Spinal cord (tissue), 10 donors: ENCODE measurements around the gene STK4. TPM values are rescaled to one million over a fixed set of nuclear protein-coding genes. Genes with fewer than 3 reads are reported as not detected.
"Not testable (repeated sequence)": the region's sequence is repeated elsewhere in the genome, so short reads cannot be mapped to it uniquely, and the experiment has no call there.

Source experiments
- DNase-seq, 6 donors: peaks; one replicate each; pipeline versions ENCODE4 v3.0.0 to v3.0.0-alpha.2; 2013 to 2015; ENCODE audit warnings: low spot score in 6 of 6, low read depth in 4 of 6
- H3K27ac ChIP-seq: one replicate; pipeline ENCODE4 v1.5.1; 2013; ENCODE audit warnings: low read depth, low read length, control low read depth
- H3K27me3 ChIP-seq: one replicate; pipeline ENCODE4 v1.6.1; 2013; ENCODE audit warnings: low read length; ENCODE audit not compliant: control insufficient read depth, insufficient read depth
- H3K36me3 ChIP-seq: one replicate; pipeline ENCODE4 v1.6.1; 2013; ENCODE audit warnings: low read length; ENCODE audit not compliant: control insufficient read depth, insufficient read depth
- H3K4me1 ChIP-seq: one replicate; pipeline ENCODE4 v1.6.1; 2013; ENCODE audit warnings: low read length; ENCODE audit not compliant: control insufficient read depth, insufficient read depth
- H3K4me3 ChIP-seq: one replicate; pipeline ENCODE4 v1.5.1; 2013; ENCODE audit warnings: low read depth, low read length, control low read depth
- H3K9me3 ChIP-seq: one replicate; pipeline ENCODE4 v1.6.1; 2013; ENCODE audit warnings: low read length; ENCODE audit not compliant: control insufficient read depth, insufficient read depth
- WGBS: methylation state at CpG from one replicate; pipeline ENCODE4 v1.1.5; 2013; ENCODE audit warnings: missing lambda C conversion rate; ENCODE audit not compliant: insufficient coverage; 5-methylcytosine and 5-hydroxymethylcytosine counted together
- polyA plus RNA-seq, 2 donors: library from polyadenylated mRNA; unstranded; fragments of 120-200 nt; gene quantifications; one replicate each; pipeline ENCODE4 v1.2.1, GENCODE V29; 2013; ENCODE audit not compliant: insufficient read length in 2 of 2
- total RNA-seq, 2 donors: library from RNA; depleted of rRNA in 1 of 2; stranded (reverse); fragments of 120-200 nt in 1 of 2; fragments of >200 nt in 1 of 2; gene quantifications; one replicate each; pipeline versions ENCODE4 v1.2.3 to v1.2.4, GENCODE V29; 2013 to 2014
- donor health status: healthy.

STK4 gene
- total and polyA plus RNA-seq, 4 donors = 13.5 to 36.5 (median 18.0) TPM

DNA sequence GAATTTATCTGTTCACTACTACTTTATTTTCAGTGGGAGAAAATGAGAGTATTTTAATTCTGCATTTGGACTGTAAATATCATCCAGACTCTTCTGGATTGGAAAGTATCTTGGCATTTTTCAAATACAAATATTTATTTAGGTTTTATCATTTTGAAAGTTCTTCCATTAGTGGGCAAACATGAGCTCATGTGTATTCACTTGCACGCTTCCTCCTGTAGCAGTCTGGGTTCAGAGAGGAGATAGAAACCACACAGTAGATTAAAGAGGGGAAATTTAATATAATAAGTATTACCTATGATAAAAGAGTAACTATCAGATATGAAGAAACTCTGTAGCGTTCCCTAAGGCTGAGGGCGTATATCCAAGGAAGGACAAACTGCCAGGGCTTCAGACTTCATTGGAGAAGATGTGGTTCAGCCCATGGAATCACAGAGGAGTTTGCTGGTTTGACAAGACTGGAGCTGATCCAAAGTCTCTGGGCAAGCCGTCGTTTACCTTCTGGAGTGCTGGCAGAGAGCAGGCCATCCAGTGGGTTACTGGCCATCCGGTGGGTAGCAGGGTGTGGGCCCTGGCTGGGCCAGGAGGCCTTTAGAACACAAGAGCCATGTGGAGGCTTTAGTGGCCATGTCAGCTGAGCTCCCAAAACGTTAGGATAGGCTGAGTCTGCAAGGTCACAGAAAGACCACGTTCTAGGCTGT lies 90.3 kb downstream of the STK4 start:
- Histone ChIP-seq H3K4me3 (no peak overlapping the region), H3K4me1 (peaks cover 8% of the 10 kb centered on the region), H3K36me3 (no peaks in the 10 kb centered on the region), H3K27ac (no peak overlapping the region), H3K27me3 (no peaks in the 10 kb centered on the region), H3K9me3 (no peaks in the 10 kb centered on the region)
- WGBS = 75% methylated on average over 7 of the region's 8 CpGs
- DNase-seq = no peak

DNA sequence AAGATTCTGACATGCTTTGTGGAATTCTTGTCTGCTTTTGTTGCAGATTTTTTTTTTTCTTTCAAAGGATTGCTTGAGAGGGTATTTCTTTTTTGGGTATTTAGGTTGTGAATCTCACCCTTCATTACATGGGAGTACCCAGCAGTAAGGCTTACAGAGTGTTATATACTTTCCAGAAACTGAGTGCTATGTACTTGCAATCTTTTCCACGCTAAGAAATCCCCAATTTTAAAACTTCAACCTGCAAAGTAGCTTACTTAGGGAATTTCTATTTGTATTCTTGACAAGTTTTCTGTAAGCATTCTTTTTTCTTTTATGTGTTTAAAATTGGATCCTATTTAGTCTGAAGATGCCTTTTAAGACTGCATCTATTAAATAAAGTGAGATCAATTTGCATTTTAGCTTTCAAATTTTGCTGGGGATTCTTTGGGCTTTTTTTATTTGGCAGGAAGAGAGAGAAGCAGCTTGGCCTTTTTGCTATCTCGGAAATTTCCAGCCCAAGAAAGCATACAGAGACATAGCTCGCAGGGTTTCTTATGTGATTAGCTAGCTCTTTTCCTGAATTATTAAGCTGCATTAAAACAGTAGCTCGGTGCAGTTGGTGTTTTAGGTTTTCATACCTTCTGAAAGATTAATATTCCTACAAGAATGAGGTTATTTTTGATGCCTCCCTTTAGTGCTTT lies 92.0 kb downstream of the STK4 start:
- no peak overlapping the region for H3K27ac ChIP-seq
- H3K9me3 ChIP-seq = no peaks in the 10 kb centered on the region
- no peak overlapping the region for H3K4me3 ChIP-seq
- no peaks in the 10 kb centered on the region for H3K27me3 ChIP-seq
- peak in 1 of 6 donors; percentile 41 for DNase-seq
- H3K36me3 ChIP-seq = no peaks in the 10 kb centered on the region
- peaks cover 4% of the 10 kb centered on the region for H3K4me1 ChIP-seq
- WGBS = 100% methylated on average over 1 of the region's 4 CpGs

DNA sequence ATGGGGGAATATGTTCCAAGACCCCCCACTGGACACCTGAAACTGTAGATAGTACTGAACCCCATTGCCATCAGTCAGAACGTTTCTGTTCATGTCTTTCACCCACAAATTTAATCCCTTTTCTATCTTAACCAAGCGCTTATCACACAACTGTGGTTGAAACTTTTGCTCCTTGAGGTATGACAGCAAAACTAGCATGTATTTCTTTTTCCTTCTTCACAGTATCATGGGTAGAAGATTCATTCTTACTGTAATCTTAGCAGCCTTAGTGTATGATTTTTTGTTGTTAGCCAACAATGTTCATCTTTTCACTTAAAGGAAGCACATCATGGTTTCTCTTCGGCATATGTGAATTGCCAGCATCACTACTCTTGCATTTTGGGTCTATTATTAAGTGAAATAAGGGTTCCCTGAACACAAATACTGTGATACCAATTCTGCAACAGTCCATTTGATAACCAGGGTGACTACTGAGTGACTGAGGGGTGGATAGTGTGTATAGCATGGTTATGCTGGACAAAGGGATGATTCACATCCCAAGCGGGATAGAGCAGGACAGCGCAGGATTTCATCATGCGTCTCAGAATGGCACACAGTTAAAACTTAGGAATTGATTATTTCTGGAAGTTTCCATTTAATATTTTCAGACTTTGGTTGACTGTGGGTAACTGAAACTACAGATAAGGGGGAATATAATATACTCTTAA lies 92.9 kb downstream of the STK4 start:
- DNase-seq = no peak
- Histone ChIP-seq H3K27me3 (no peaks in the 10 kb centered on the region), H3K4me1 (peaks cover 2% of the 10 kb centered on the region), H3K9me3 (peaks cover 2% of the 10 kb centered on the region), H3K27ac (no peak overlapping the region), H3K36me3 (no peaks in the 10 kb centered on the region), H3K4me3 (no peak overlapping the region)
- WGBS = 51% methylated on average over 2 of the region's 6 CpGs

DNA sequence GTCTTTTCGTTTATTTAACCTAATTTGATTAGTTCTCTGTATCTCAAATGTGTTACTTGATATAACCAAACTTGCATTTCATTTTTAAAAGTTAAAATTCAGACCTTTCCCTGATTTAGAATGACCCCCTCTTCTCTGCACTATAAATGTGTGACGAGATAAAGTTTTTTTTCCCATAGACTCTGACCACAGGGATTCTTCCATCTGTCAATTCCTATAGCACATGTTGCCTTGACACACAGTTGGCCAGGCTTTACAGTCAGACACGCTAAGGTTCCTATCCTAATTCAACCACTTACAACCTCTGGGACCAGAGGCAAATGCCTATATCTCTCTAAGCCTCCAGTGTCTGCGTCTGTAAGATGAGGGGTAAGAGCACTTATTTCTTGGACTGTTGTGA lies 94.0 kb downstream of the STK4 start:
- H3K27ac ChIP-seq = no peak overlapping the region
- H3K9me3 ChIP-seq = peaks cover 2% of the 10 kb centered on the region
- no peak overlapping the region for H3K4me3 ChIP-seq
- no peak for DNase-seq
- WGBS = no CpG with 5 or more reads among the region's 4 CpGs
- no peaks in the 10 kb centered on the region for H3K27me3 ChIP-seq
- H3K36me3 ChIP-seq = no peaks in the 10 kb centered on the region
- no peaks in the 10 kb centered on the region for H3K4me1 ChIP-seq

DNA sequence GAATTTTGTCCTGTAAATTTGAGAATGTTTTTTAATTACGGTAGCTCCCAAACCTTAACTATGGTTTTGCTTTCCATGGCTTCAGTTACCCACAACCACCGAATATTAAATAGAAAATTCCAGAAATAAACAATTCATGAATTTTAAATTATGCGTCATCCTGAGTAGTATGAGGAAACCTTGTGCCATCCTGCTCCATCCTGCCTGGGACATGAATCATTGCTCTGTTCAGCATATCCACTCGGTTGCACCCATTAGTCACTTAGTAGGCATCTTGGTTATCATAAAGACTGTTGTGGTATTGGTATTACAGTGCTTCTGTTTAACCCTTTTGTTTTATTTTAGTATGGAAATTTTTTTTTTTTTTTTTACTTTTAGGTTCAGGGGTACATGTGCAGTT lies 94.9 kb downstream of the STK4 start:
- no peak for DNase-seq
- Histone ChIP-seq H3K4me3 (no peak overlapping the region), H3K36me3 (no peaks in the 10 kb centered on the region), H3K27ac (no peak overlapping the region), H3K9me3 (peaks cover 2% of the 10 kb centered on the region), H3K4me1 (no peaks in the 10 kb centered on the region), H3K27me3 (no peaks in the 10 kb centered on the region)
- WGBS = no CpG with 5 or more reads among the region's 4 CpGs

DNA sequence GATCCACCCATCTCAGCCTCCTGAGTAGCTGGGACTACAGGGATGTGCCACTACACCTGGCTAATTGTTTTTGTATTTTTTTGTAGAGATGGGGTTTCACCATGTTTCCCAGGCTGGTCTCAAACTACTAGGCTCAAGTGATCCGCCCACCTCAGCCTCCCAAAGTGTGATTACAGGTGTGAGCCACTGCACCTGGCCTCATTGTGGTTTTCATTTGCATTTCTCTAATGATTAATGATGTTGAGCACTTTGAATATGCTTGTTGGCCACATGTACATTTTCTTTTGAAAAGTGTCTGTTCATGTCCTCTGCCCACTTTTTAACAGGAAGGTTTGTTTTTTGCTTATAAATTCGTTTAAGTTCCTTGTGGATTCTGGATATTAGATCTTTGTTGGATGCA lies 96.8 kb downstream of the STK4 start:
- 100% methylated on average over 1 of the region's 2 CpGs for WGBS
- not testable (repeated sequence) for H3K36me3 ChIP-seq, H3K27ac ChIP-seq, H3K4me3 ChIP-seq, H3K27me3 ChIP-seq, H3K9me3 ChIP-seq, DNase-seq, H3K4me1 ChIP-seq

DNA sequence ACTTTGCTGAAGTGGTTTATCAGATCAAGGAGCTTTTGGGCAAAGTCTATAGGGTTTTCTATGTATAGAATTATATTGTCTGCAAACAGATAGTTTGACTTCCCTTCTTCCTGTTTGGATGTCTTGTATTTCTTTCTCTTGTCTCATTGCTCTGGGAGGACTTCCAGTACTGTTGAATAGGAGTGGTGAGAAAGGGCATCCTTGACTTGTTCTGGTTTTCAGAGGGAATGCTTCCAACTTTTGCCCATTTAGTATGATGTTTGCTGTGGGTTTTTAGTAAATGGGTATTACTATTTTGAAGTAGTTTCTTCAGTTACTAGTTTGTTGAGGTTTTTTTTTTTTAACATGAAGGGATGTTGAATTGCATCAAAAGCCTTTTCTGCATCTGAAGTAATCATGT lies 98.5 kb downstream of the STK4 start:
- peaks cover 2% of the 10 kb centered on the region for H3K9me3 ChIP-seq

DNA sequence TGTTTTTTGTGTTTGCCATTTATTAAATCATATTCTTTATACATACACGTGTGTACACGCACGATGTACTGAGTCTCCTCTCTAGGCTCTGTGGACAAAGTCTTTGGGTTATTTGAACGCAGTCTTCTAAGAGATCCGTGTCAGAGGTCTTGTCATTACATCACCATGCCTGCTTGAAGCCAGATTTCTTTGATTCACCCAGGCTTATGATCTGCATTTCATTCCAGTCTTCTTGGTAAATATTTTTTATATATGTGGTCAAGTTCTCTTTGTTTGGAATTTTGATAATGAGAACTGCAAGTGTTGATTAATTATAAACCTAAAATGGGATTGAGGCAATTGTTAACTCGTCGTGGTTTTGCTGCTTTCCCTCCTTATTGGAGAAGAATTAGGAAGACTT lies 100.1 kb downstream of the STK4 start:
- Histone ChIP-seq H3K27me3 (no peaks in the 10 kb centered on the region), H3K27ac (no peak overlapping the region), H3K36me3 (no peaks in the 10 kb centered on the region), H3K4me1 (no peaks in the 10 kb centered on the region), H3K4me3 (no peak overlapping the region), H3K9me3 (peaks cover 2% of the 10 kb centered on the region)
- no peak for DNase-seq
- WGBS = 80% methylated on average over 1 of the region's 7 CpGs

More for the DNA sequence above, 98.5 kb downstream of the STK4 start:
- Histone ChIP-seq H3K27me3 (no peaks in the 10 kb centered on the region), H3K36me3 (no peaks in the 10 kb centered on the region), H3K4me3 (no peak overlapping the region), H3K4me1 (no peaks in the 10 kb centered on the region), H3K27ac (no peak overlapping the region)
- no peak for DNase-seq

DNA sequence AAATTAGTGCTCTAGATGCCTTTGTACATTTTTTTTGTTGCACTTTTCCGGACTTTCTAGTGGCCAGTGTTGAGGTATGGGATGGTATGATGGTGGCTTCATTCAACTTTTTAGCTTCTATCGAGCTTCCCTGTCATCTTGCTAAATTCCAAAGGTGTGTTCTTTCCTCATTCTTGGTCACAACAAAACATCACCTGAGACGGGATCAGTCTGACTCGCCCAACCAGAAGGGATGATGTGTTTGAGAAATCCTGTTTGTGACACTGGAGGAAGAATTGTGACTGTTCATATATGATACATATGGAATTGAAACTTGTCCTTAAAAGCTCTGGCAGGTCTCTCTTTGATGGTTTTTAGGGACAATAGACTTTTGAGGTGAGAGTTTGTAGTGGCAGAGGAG lies 100.8 kb downstream of the STK4 start:
- DNase-seq = no peak
- no peak overlapping the region for H3K4me3 ChIP-seq
- peaks cover 2% of the 10 kb centered on the region for H3K9me3 ChIP-seq
- WGBS = no CpG with 5 or more reads among the region's 4 CpGs
- no peaks in the 10 kb centered on the region for H3K27me3 ChIP-seq
- no peaks in the 10 kb centered on the region for H3K36me3 ChIP-seq
- no peaks in the 10 kb centered on the region for H3K4me1 ChIP-seq
- H3K27ac ChIP-seq = no peak overlapping the region
